ENCODE data around the gene JAG2. TPM values are rescaled to one million over a fixed set of nuclear protein-coding genes. Genes with fewer than 3 reads are reported as not detected.

The JAG2 gene
- total and polyA plus RNA-seq, 12 donors = 18.5 to 45.5 (median 26.3) TPM

DNA sequence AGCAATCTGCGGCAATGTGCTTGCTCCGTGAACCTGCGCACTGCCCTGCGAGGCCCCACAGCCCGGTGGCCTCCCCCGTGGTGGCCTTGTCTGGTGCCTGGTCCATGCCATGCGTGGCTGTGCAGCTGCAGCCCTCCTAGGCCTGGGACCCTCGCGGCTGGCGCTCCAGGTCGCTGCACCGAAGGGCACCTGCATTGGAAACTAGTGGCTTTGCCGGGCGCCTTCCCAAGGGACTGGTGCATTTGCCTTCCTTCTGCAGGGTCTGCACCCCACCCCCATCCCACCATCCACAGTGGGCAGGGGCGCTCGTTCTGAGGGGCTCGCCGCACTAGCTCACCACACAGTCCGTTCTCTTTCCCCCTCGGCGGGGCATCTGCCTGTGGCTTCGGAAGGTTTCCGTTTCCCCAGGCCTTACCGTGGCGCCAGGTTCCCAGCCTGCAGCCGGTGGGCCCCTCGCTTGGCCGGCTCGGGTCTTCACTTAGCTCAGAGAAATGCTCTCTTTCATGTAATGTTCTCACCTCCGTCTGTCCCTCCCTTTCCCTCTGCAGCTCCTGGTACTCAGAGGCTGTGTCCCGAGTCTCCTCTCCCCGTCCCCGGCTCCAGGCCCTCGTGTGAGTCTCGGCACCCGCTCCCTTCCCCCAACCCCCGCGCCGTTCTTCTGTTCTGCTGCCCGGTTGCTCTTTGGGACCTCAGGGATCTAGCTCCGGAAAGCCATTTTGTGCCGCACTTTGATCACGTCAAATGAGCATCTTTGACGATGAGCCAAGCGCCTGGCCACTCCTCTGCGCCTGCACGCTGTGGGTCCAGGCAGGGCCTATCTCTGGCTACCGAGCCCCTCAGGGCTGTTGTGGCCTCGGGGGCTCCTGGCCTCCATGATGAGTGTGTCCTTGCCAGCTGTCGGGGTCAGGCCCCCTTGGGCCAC lies 31.9 kb downstream of the JAG2 start:
- no peak overlapping the region for H3K4me3 ChIP-seq
- peaks cover 0 to 3% (median 0%) of the 10 kb centered on the region in 7 donors for H3K27me3 ChIP-seq
- 76 to 80% methylated on average over 50 of the region's 50 CpGs for WGBS, 2 donors
- TF ChIP-seq, protein P1, sequence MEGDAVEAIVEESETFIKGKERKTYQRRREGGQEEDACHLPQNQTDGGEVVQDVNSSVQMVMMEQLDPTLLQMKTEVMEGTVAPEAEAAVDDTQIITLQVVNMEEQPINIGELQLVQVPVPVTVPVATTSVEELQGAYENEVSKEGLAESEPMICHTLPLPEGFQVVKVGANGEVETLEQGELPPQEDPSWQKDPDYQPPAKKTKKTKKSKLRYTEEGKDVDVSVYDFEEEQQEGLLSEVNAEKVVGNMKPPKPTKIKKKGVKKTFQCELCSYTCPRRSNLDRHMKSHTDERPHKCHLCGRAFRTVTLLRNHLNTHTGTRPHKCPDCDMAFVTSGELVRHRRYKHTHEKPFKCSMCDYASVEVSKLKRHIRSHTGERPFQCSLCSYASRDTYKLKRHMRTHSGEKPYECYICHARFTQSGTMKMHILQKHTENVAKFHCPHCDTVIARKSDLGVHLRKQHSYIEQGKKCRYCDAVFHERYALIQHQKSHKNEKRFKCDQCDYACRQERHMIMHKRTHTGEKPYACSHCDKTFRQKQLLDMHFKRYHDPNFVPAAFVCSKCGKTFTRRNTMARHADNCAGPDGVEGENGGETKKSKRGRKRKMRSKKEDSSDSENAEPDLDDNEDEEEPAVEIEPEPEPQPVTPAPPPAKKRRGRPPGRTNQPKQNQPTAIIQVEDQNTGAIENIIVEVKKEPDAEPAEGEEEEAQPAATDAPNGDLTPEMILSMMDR (IDR thresholded peaks at IDR 0.05) = no peak
- H3K27ac ChIP-seq = no peak overlapping the region
- intact Hi-C loops (cut with DNase I) = no loop called here
- H3K9me3 ChIP-seq = peaks cover 0 to 38% (median 17%) of the 10 kb centered on the region in 11 donors
- DNase-seq = no peak
- no peak for ATAC-seq
- no peaks in the 10 kb centered on the region for H3K4me1 ChIP-seq
- H3K36me3 ChIP-seq = peaks cover 0 to 18% (median 0%) of the 10 kb centered on the region in 9 donors

DNA sequence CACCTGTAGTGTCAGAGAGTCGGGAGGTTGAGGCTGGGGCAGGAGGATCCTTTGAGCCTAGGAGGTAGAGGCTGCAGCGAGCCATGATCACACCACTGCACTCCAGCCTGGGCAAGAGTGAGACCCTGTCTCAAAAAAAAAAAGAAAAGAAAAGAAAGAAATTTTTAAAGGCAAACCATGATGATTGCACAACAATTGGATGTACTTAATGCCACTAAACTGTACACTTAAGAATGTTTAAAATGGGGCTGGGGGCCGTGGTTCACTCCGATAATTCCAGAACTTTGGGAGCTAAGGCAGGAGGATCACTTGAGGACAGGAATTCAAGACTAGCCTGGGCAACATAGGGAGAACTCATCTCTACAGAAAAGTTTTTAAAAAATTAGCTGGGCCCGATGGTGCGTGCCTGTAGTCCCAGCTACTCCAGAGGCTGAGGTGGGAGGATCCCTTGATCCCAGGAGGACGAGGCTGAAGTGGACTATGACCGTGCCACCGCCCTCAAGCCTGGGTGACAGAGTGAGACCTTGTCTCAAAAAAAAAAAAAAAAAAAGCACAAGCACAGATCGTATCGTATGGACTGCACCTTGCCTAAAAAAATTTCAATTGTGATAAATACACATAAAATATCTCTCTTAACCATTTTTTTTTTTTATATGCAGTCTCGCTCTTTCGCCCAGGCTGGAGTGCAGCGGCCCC lies 32.7 kb downstream of the JAG2 start:
- ATAC-seq (no peak), DNase-seq (no peak)
- Histone ChIP-seq H3K27me3 (peaks cover 0 to 3% (median 0%) of the 10 kb centered on the region in 7 donors), H3K4me3 (no peak overlapping the region), H3K9me3 (peaks cover 0 to 43% (median 24%) of the 10 kb centered on the region in 11 donors), H3K27ac (no peak overlapping the region), H3K4me1 (no peaks in the 10 kb centered on the region), H3K36me3 (peaks cover 0 to 11% (median 0%) of the 10 kb centered on the region in 9 donors)
- intact Hi-C loops (cut with DNase I) = no loop called here
- 90% methylated on average over 14 of the region's 14 CpGs for WGBS, 2 donors
- TF ChIP-seq, protein P1 (IDR thresholded peaks at IDR 0.05) = no peak

- H3K4me1 ChIP-seq = no peaks in the 10 kb centered on the region
- intact Hi-C loops (cut with DNase I) = no loop called here
- peaks cover 0 to 9% (median 0%) of the 10 kb centered on the region in 7 donors for H3K27me3 ChIP-seq
- H3K27ac ChIP-seq = no peak overlapping the region
- 72 to 76% methylated on average over 4 of the region's 4 CpGs for WGBS, 2 donors
- no peak overlapping the region for H3K4me3 ChIP-seq
- no peak for DNase-seq
- H3K9me3 ChIP-seq = peaks cover 0 to 31% (median 11%) of the 10 kb centered on the region in 11 donors
- no peak for ATAC-seq
- H3K36me3 ChIP-seq = no peaks in the 10 kb centered on the region
- TF ChIP-seq, protein P1 (IDR thresholded peaks at IDR 0.05) = no peak
These were observed 35.5 kb downstream of the JAG2 start for GRCh38 chr14:105132921-105133654.

DNA sequence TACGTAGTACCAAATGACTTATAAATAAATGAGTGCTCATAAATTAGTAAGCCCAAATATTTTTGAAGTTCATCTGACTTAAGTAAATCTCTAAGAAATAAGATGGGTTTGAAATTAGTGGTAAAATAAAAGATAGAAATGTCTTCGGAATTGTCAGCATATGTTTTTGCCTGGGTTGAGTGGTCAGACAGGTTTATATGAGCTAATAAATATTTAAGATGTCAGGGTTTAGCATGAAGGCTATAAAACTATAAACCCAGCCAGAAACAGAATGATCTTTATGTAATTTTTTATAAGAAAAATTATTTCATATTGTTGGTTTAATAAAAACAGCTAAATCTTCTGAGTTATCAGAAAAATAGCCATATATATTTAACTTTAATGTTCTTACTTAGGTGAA lies 37.3 kb downstream of the JAG2 start:
- no peak overlapping the region for H3K4me3 ChIP-seq
- no peaks in the 10 kb centered on the region for H3K36me3 ChIP-seq
- ATAC-seq = no peak
- intact Hi-C loops (cut with DNase I) = no loop called here
- no peak overlapping the region for H3K27ac ChIP-seq
- H3K9me3 ChIP-seq = peaks cover 0 to 31% (median 11%) of the 10 kb centered on the region in 11 donors
- TF ChIP-seq, protein P1 (IDR thresholded peaks at IDR 0.05) = no peak
- H3K4me1 ChIP-seq = no peaks in the 10 kb centered on the region
- DNase-seq = no peak
- H3K27me3 ChIP-seq = peaks cover 0 to 9% (median 3%) of the 10 kb centered on the region in 7 donors
- WGBS, 2 donors = 84 to 93% methylated on average over 2 of the region's 2 CpGs
